ENCODE measurements around the gene ALX4. TPM values are rescaled to one million over a fixed set of nuclear protein-coding genes. Genes with fewer than 3 reads are reported as not detected.

The ALX4 gene
- total and polyA plus RNA-seq, 2 of the 8 experiments (the other 6 are each of a cell fraction or from before 2014, with no cell fraction given), result not detected

GRCh38 chr11:44226490-44226889, 83.4 kb downstream of the ALX4 start:
- H3K56ac ChIP-seq (replicated peaks; ENCODE audit: insufficient read length, low read depth, low read length), result no peak overlapping the region
- no peaks in the 10 kb centered on the region for H3K23me2 ChIP-seq (ENCODE audit: low read depth, low read length)
- H3K4me3 ChIP-seq (ENCODE audit: extremely low read depth in 1 of 4, insufficient read depth in 2 of 4, low read depth in 3 of 4, low read length in 4 of 4), result no peak overlapping the region
- H3K79me1 ChIP-seq (ENCODE audit: low read depth, low read length), result no peaks in the 10 kb centered on the region; the same call in 1 of the 2 replicates
- no peak overlapping the region for H4K5ac ChIP-seq (ENCODE audit: insufficient read length, low read depth, low read length)
- no peak overlapping the region for H3K18ac ChIP-seq (ENCODE audit: extremely low read depth, low read length)
- ChIA-PET CTCF (ENCODE audit: partially characterized antibody) (interaction anchor here (0.7 to 2.3 kb wide), 7 partner anchors 9 to 186 kb away, joined by 3 to 6 read pairs (median 4); no protein-coding TSS in a partner anchor), POLR2A (ENCODE audit: partially characterized antibody) (no interaction called here)
- H3K27ac ChIP-seq (ENCODE audit: low read depth, low read length), result no peak overlapping the region
- no peak overlapping the region for H2BK5ac ChIP-seq (ENCODE audit: low read depth, low read length)
- no peaks in the 10 kb centered on the region for H3K27me3 ChIP-seq (replicated peaks in 1 of 4; ENCODE audit: control insufficient read depth in 3 of 4, extremely low read depth in 1 of 4, insufficient read depth in 3 of 4, low read length in 3 of 4)
- no peak overlapping the region for H2BK15ac ChIP-seq (ENCODE audit: low read length)
- no peak overlapping the region for H3K23ac ChIP-seq (ENCODE audit: insufficient read length)
- H3K9ac ChIP-seq (replicated peaks in 1 of 4; ENCODE audit: extremely low read depth in 1 of 4, low read depth in 3 of 4, low read length in 3 of 4), result no peak overlapping the region
- WGBS, 2 experiments (ENCODE audit: extremely low coverage in 1 of 2, insufficient coverage in 1 of 2, insufficient read length in 1 of 2, insufficient replicate concordance in 2 of 2, low coverage in 1 of 2, low lambda C conversion rate in 2 of 2, missing lambda C conversion rate in 1 of 2), result 80% methylated on average over 2 of the region's 2 CpGs; no CpG with 5 or more reads in 1 of the 2 experiments
- H4K91ac ChIP-seq (replicated peaks; ENCODE audit: insufficient read length, low read length), result no peak overlapping the region
- DNase-seq (ENCODE audit: low read depth in 1 of 2, low spot score in 2 of 2) (no peak), FAIRE-seq (no peak)
- H3K36me3 ChIP-seq (ENCODE audit: control insufficient read depth in 2 of 4, insufficient read depth in 4 of 4, low read length in 3 of 4), result no peaks in the 10 kb centered on the region
- H3K79me2 ChIP-seq (ENCODE audit: control insufficient read depth in 1 of 2, insufficient read depth in 2 of 2, low read length in 2 of 2), result no peaks in the 10 kb centered on the region
- H2AK5ac ChIP-seq (ENCODE audit: low read depth, low read length), result no peak overlapping the region
- H4K8ac ChIP-seq (ENCODE audit: extremely low read depth, insufficient read depth, low read length), result no peak overlapping the region
- H2BK20ac ChIP-seq (ENCODE audit: low read length), result no peak overlapping the region
- no peak overlapping the region for H3K14ac ChIP-seq (ENCODE audit: insufficient read length)
- H3K4me1 ChIP-seq (replicated peaks in 1 of 4; ENCODE audit: control insufficient read depth in 3 of 4, insufficient read depth in 4 of 4, low read length in 3 of 4), result peaks cover 0 to 4% (median 0%) of the 10 kb centered on the region in 4 experiments; a peak in 1 of 7 replicates
- H4K20me1 ChIP-seq (replicated peaks in 1 of 2; ENCODE audit: control insufficient read depth in 1 of 2, insufficient read depth in 2 of 2, low read length in 2 of 2), result no peaks in the 10 kb centered on the region
- no peak overlapping the region for H3K4me2 ChIP-seq (ENCODE audit: insufficient read depth in 1 of 2, low read depth in 2 of 2, low read length in 2 of 2)
- no peak overlapping the region for H2AFZ ChIP-seq (ENCODE audit: low read length)
- H2BK12ac ChIP-seq (ENCODE audit: low read depth, low read length), result no peak overlapping the region
- TF ChIP-seq ZNF274 (IDR thresholded peaks at IDR 0.05; ENCODE audit: borderline replicate concordance, extremely low read depth, low read length) (no peak), NANOG (IDR thresholded peaks at IDR 0.05; ENCODE audit: insufficient read depth, low read depth, low read length, poor library complexity, severe bottlenecking) (no peak), FOSL1 (IDR thresholded peaks at IDR 0.05; ENCODE audit: insufficient read depth, low read depth, low read length) (no peak)
- no peak overlapping the region for H2BK120ac ChIP-seq (replicated peaks; ENCODE audit: low read depth, low read length)
- H3K9me3 ChIP-seq (ENCODE audit: insufficient read depth in 2 of 2, low read depth in 1 of 2, low read length in 1 of 2), result no peaks in the 10 kb centered on the region
- H3K4ac ChIP-seq (replicated peaks; ENCODE audit: insufficient read length, low read depth, low read length), result no peak overlapping the region
